ENCODE results near the gene E2F3. TPM values are rescaled to one million over a fixed set of nuclear protein-coding genes. Genes with fewer than 3 reads are reported as not detected.

The E2F3 gene
- total RNA-seq, 2 donors from 2014 or later = 38.2 TPM

- no peak overlapping the region for H3K27ac Mint-ChIP-seq
- H3K4me3 Mint-ChIP-seq = no peak overlapping the region
- Histone ChIP-seq H3K36me3 (ENCODE audit: control insufficient read depth, insufficient read depth, low read length) (no peaks in the 10 kb centered on the region), H3K4me1 (ENCODE audit: control insufficient read depth, insufficient read depth, low read length) (no peaks in the 10 kb centered on the region), H3K9me3 (ENCODE audit: control insufficient read depth, low read length) (peaks cover 9% of the 10 kb centered on the region), H3K4me3 (ENCODE audit: low read length) (no peak overlapping the region), H3K9ac (ENCODE audit: extremely low read depth, low read length, poor library complexity, severe bottlenecking) (no peak overlapping the region), H3K27me3 (ENCODE audit: control insufficient read depth, insufficient read depth, low read length, poor library complexity, severe bottlenecking) (no peaks in the 10 kb centered on the region), H3K27ac (ENCODE audit: low read depth, low read length) (no peak overlapping the region)
- no peaks in the 10 kb centered on the region for H3K36me3 Mint-ChIP-seq (ENCODE audit: low read depth)
- peaks cover 7% of the 10 kb centered on the region for H3K4me1 Mint-ChIP-seq
- no peak for DNase-seq
- peaks cover 4% of the 10 kb centered on the region for H3K9me3 Mint-ChIP-seq
- peaks cover 14% of the 10 kb centered on the region for H3K27me3 Mint-ChIP-seq (ENCODE audit: insufficient read depth)
- 97% methylated on average over 2 of the region's 2 CpGs; no CpG with 5 or more reads in 1 of the 2 experiments for WGBS, 2 experiments (ENCODE audit: insufficient coverage in 1 of 2, insufficient read length in 1 of 2)
- TF ChIP-seq CTCF (conservative IDR thresholded peaks at IDR 0.05) = no peak
Measured at GRCh38 chr6:20399518-20399917, 2.2 kb upstream of the E2F3 start.

- Mint-ChIP-seq H3K4me3 (peak overlapping the region; percentile 89), H3K36me3 (ENCODE audit: low read depth) (peaks cover 4% of the 10 kb centered on the region), H3K9me3 (peaks cover 4% of the 10 kb centered on the region), H3K27me3 (ENCODE audit: insufficient read depth) (peaks cover 10% of the 10 kb centered on the region), H3K4me1 (peaks cover 10% of the 10 kb centered on the region), H3K27ac (peak overlapping the region; percentile 90)
- WGBS, 2 experiments (ENCODE audit: insufficient coverage in 1 of 2, insufficient read length in 1 of 2) = 7 to 8% methylated on average over 16 to 18 of the region's 18 CpGs
- peak overlapping the region; percentile 75 for H3K4me3 ChIP-seq (ENCODE audit: low read length)
- no peaks in the 10 kb centered on the region for H3K27me3 ChIP-seq (ENCODE audit: control insufficient read depth, insufficient read depth, low read length, poor library complexity, severe bottlenecking)
- H3K36me3 ChIP-seq (ENCODE audit: control insufficient read depth, insufficient read depth, low read length) = no peaks in the 10 kb centered on the region
- TF ChIP-seq CTCF (conservative IDR thresholded peaks at IDR 0.05) = peak; percentile 73
- no peaks in the 10 kb centered on the region for H3K4me1 ChIP-seq (ENCODE audit: control insufficient read depth, insufficient read depth, low read length)
- peak overlapping the region; percentile 14 for H3K9ac ChIP-seq (ENCODE audit: extremely low read depth, low read length, poor library complexity, severe bottlenecking)
- H3K9me3 ChIP-seq (ENCODE audit: control insufficient read depth, low read length) = peaks cover 9% of the 10 kb centered on the region
- DNase-seq = no peak
- no peak overlapping the region for H3K27ac ChIP-seq (ENCODE audit: low read depth, low read length)
Measured at GRCh38 chr6:20400456-20401204, 1.0 kb upstream of the E2F3 start.

- peaks cover 13% of the 10 kb centered on the region for H3K36me3 ChIP-seq (ENCODE audit: control insufficient read depth, insufficient read depth, low read length)
- TF ChIP-seq CTCF (conservative IDR thresholded peaks at IDR 0.05) = no peak
- H3K27me3 Mint-ChIP-seq (ENCODE audit: insufficient read depth) = peaks cover 8% of the 10 kb centered on the region
- H3K27ac Mint-ChIP-seq = peak overlapping the region; percentile 96
- peaks cover 13% of the 10 kb centered on the region for H3K36me3 Mint-ChIP-seq (ENCODE audit: low read depth)
- H3K4me1 Mint-ChIP-seq = peaks cover 14% of the 10 kb centered on the region
- H3K4me3 ChIP-seq (ENCODE audit: low read length) = peak overlapping the region; percentile 99
- H3K9me3 Mint-ChIP-seq = peaks cover 4% of the 10 kb centered on the region
- 0% methylated on average over 2 to 10 of the region's 15 CpGs for whole genome bisulfite sequencing, 2 experiments (ENCODE audit: insufficient coverage in 1 of 2, insufficient read length in 1 of 2)
- peak overlapping the region; percentile 97 for H3K27ac ChIP-seq (ENCODE audit: low read depth, low read length)
- no peaks in the 10 kb centered on the region for H3K4me1 ChIP-seq (ENCODE audit: control insufficient read depth, insufficient read depth, low read length)
- peak overlapping the region; percentile 88 for H3K9ac ChIP-seq (ENCODE audit: extremely low read depth, low read length, poor library complexity, severe bottlenecking)
- peak overlapping the region; percentile 89 for H3K4me3 Mint-ChIP-seq
- DNase-seq = no peak
- peaks cover 9% of the 10 kb centered on the region for H3K9me3 ChIP-seq (ENCODE audit: control insufficient read depth, low read length)
- no peaks in the 10 kb centered on the region for H3K27me3 ChIP-seq (ENCODE audit: control insufficient read depth, insufficient read depth, low read length, poor library complexity, severe bottlenecking)
Measured at GRCh38 chr6:20402092-20402341, 338 bp downstream of the E2F3 start.
